GM21423 (cell line): Measurements from ENCODE around the gene GARIN1A.
"Not testable (repeated sequence)": the region's sequence is repeated elsewhere in the genome, so short reads cannot be mapped to it uniquely, and the experiment has no call there.

Source experiments
- ATAC-seq: cut with Tn5 transposase; IDR thresholded peaks from one replicate; pipeline ENCODE4 v1.9.1; 2021; ENCODE audit warnings: mild to moderate bottlenecking, moderate library complexity; ENCODE audit not compliant: unreplicated experiment

Gene GARIN1A

GRCh38 chr7:128671992-128672391 is at the start of gene GARIN1A:
Gene GARIN1A, plus strand, starts transcription at chr7:128672292. Its CDS starts 106 bp downstream, at chr7:128672398.
- ATAC-seq = no peak

GRCh38 chr7:128627124-128627523 is 45.0 kb upstream of the GARIN1A start:
- not testable (repeated sequence) for ATAC-seq

GRCh38 chr7:128633915-128634314 is 38.2 kb upstream of the GARIN1A start:
- ATAC-seq = not testable (repeated sequence)

GRCh38 chr7:128645206-128645605 is 26.9 kb upstream of the GARIN1A start:
- not testable (repeated sequence) for ATAC-seq

- ATAC-seq = not testable (repeated sequence)
Measured at GRCh38 chr7:128645844-128646243, 26.2 kb upstream of the GARIN1A start.

- ATAC-seq = not testable (repeated sequence)
Measured at GRCh38 chr7:128646877-128647276, 25.2 kb upstream of the GARIN1A start.

- not testable (repeated sequence) for ATAC-seq
Measured at GRCh38 chr7:128651096-128651495, 21.0 kb upstream of the GARIN1A start.

GRCh38 chr7:128652606-128653005 is 19.5 kb upstream of the GARIN1A start:
- ATAC-seq = not testable (repeated sequence)

GRCh38 chr7:128653197-128653596 is 18.9 kb upstream of the GARIN1A start:
- ATAC-seq = not testable (repeated sequence)

GRCh38 chr7:128654080-128654479 is 18.0 kb upstream of the GARIN1A start:
- ATAC-seq = not testable (repeated sequence)

- not testable (repeated sequence) for ATAC-seq
Measured at GRCh38 chr7:128654501-128654900, 17.6 kb upstream of the GARIN1A start.

GRCh38 chr7:128658428-128658827 is 13.7 kb upstream of the GARIN1A start:
- ATAC-seq = not testable (repeated sequence)

- ATAC-seq = no peak
Measured at GRCh38 chr7:128660596-128660995, 11.5 kb upstream of the GARIN1A start.

- ATAC-seq = no peak
Measured at GRCh38 chr7:128661446-128661845, 10.6 kb upstream of the GARIN1A start.

- ATAC-seq = no peak
Measured at GRCh38 chr7:128662091-128662490, 10.0 kb upstream of the GARIN1A start.

GRCh38 chr7:128663223-128663622 is 8.9 kb upstream of the GARIN1A start:
- not testable (repeated sequence) for ATAC-seq

- ATAC-seq = no peak
Measured at GRCh38 chr7:128665057-128665456, 7.0 kb upstream of the GARIN1A start.

- no peak for ATAC-seq
Measured at GRCh38 chr7:128666200-128666599, 5.9 kb upstream of the GARIN1A start.

- ATAC-seq = no peak
Measured at GRCh38 chr7:128672927-128673517, 930 bp downstream of the GARIN1A start.

- ATAC-seq = no peak
Measured at GRCh38 chr7:128673571-128673970, 1.5 kb downstream of the GARIN1A start.

GRCh38 chr7:128676665-128677064 is 4.6 kb downstream of the GARIN1A start:
- ATAC-seq = no peak

GRCh38 chr7:128679920-128680319 is 7.8 kb downstream of the GARIN1A start:
- peak; percentile 44 for ATAC-seq
